A549 (cell line): ENCODE measurements around the gene HS6ST3. TPM values are rescaled to one million over a fixed set of nuclear protein-coding genes. Genes with fewer than 3 reads are reported as not detected.

Experiments used
- ATAC-seq, 2 experiments: fragments of 200-7000 bp in 1 of 2; fragments of >200 bp in 1 of 2; cut with Nextera tagmentation in 1 of 2; cut with Tn5 transposase in 1 of 2; 3 replicates each; pipeline versions ENCODE4 v1.8.0 to v1.9.1; 2018 to 2020; ENCODE audit warnings: mild to moderate bottlenecking in 1 of 2, moderate library complexity in 1 of 2
- CTCF ChIA-PET: fragments of 300-600 bp; sonication (Branson Sonifier 250); formaldehyde crosslinking; extraction: SDS; loops from one replicate; lab custom pipeline; 2021; ENCODE audit warnings: antibody characterized with exemption, inconsistent platforms; lab: Yijun Ruan, JAX
- POLR2A ChIA-PET: fragments of 350-600 bp; formaldehyde crosslinking; extraction: SDS; loops from one replicate; lab custom pipeline; 2021; ENCODE audit warnings: antibody characterized with exemption, inconsistent platforms; lab: Yijun Ruan, JAX
- DNase-seq, 2 experiments: peaks; one replicate each; pipeline versions ENCODE4 v3.0.0 to v3.0.0-alpha.2; 2011 to 2016; ENCODE audit warnings: low read depth in 1 of 2, low spot score in 1 of 2
- FAIRE-seq: peaks from 2 replicates; lab custom pipeline; 2011; peaks lifted over from hg19 to GRCh38; lab: Jason Lieb, UNC
- H3K27ac ChIP-seq, 2 experiments: fragments of >200 bp; sonication (Bioruptor Twin); formaldehyde crosslinking; 3 replicates each; pipeline ENCODE4 v1.5.1; 2016 to 2017
- H3K4me1 ChIP-seq: fragments of >200 bp; sonication (Bioruptor Twin); formaldehyde crosslinking; 3 replicates; pipeline ENCODE4 v1.6.1; 2016
- H3K4me2 ChIP-seq: fragments of >200 bp; sonication (Bioruptor Twin); formaldehyde crosslinking; 3 replicates; pipeline ENCODE4 v1.6.1; 2016
- H3K4me3 ChIP-seq: fragments of >200 bp; sonication (Bioruptor Twin); formaldehyde crosslinking; 3 replicates; pipeline ENCODE4 v1.5.1; 2016
- H3K9me3 ChIP-seq: fragments of >200 bp; sonication (Bioruptor Twin); formaldehyde crosslinking; 3 replicates; pipeline ENCODE4 v1.6.1; 2016
- BHLHE40 ChIP-seq: IDR thresholded peaks from 2 replicates; pipeline ENCODE4 v1.6.1; 2012; ENCODE audit warnings: low read depth, low read length, inconsistent platforms
- CBX2 ChIP-seq: fragments of 200-600 bp; sonication (generic); IDR thresholded peaks from 2 replicates; pipeline ENCODE4 v1.6.1; 2016; ENCODE audit warnings: low read depth, mild to moderate bottlenecking, borderline replicate concordance
- CBX8 ChIP-seq: fragments of 200-600 bp; sonication (generic); IDR thresholded peaks from 2 replicates; pipeline ENCODE4 v1.6.1; 2016
- CEBPB ChIP-seq, 2 experiments: fragments of >200 bp in 1 of 2; sonication (Bioruptor Twin) in 1 of 2; formaldehyde crosslinking in 1 of 2; IDR thresholded peaks; 2 replicates each; pipeline ENCODE4 v1.6.1; 2012 to 2016
- CHD2 ChIP-seq: fragments of 150-350 bp; IDR thresholded peaks from 2 replicates; pipeline ENCODE4 v1.6.1; 2014; ENCODE audit warnings: low read length; ENCODE audit not compliant: partially characterized antibody
- E2F6 ChIP-seq: IDR thresholded peaks from 2 replicates; pipeline ENCODE4 v1.6.1; 2012; ENCODE audit warnings: low read depth, borderline replicate concordance
- EHMT2 ChIP-seq: fragments of 200-600 bp; sonication (generic); IDR thresholded peaks from 2 replicates; pipeline ENCODE4 v1.6.1; 2016; ENCODE audit warnings: antibody characterized with exemption, low read depth, mild to moderate bottlenecking, moderate library complexity
- EP300 ChIP-seq, 2 experiments: fragments of >200 bp; sonication (Bioruptor Twin); formaldehyde crosslinking; IDR thresholded peaks; 2 replicates in 1 of 2; 3 replicates in 1 of 2; pipeline ENCODE4 v1.6.1; 2016 to 2017
- FOXS1 ChIP-seq: fragments of 250-450 bp; sonication (Bioruptor Pico); IDR thresholded peaks from 2 replicates; pipeline ENCODE4 v1.5.0; 2020; ENCODE audit warnings: mild to moderate bottlenecking, moderate library complexity
- GATA3 ChIP-seq: IDR thresholded peaks from 2 replicates; pipeline ENCODE4 v1.6.1; 2012; ENCODE audit warnings: borderline replicate concordance
- HDAC2 ChIP-seq: fragments of 200-600 bp; sonication (generic); IDR thresholded peaks from 2 replicates; pipeline ENCODE4 v1.6.1; 2016
- HEYL ChIP-seq: fragments of 250-450 bp; sonication (Bioruptor Pico); IDR thresholded peaks from 2 replicates; pipeline ENCODE4 v1.8.0; 2021; ENCODE audit warnings: mild to moderate bottlenecking, moderate library complexity
- HOXA7 ChIP-seq: fragments of 250-450 bp; sonication (Bioruptor Pico); IDR thresholded peaks from 2 replicates; pipeline ENCODE4 v1.5.0; 2020; ENCODE audit warnings: mild to moderate bottlenecking, moderate library complexity
- HOXB13 ChIP-seq: fragments of 250-450 bp; sonication (Bioruptor Pico); IDR thresholded peaks from 2 replicates; pipeline ENCODE4 v1.5.0; 2020; ENCODE audit warnings: low read depth, mild to moderate bottlenecking, moderate library complexity
- HOXB5 ChIP-seq: fragments of 250-450 bp; sonication (Bioruptor Pico); IDR thresholded peaks from 2 replicates; pipeline ENCODE4 v1.5.0; 2020; ENCODE audit warnings: mild to moderate bottlenecking, moderate library complexity
- JUN ChIP-seq, 2 experiments: fragments of >200 bp; sonication (Bioruptor Twin); formaldehyde crosslinking; IDR thresholded peaks; 2 replicates in 1 of 2; 3 replicates in 1 of 2; pipeline ENCODE4 v1.6.1; 2016 to 2017
- KDM1A ChIP-seq: fragments of 200-600 bp; sonication (generic); IDR thresholded peaks from 2 replicates; pipeline ENCODE4 v1.6.1; 2016; ENCODE audit warnings: low read depth, mild to moderate bottlenecking
- MYC ChIP-seq: IDR thresholded peaks from 2 replicates; pipeline ENCODE4 v1.6.1; 2012; ENCODE audit warnings: mild to moderate bottlenecking, inconsistent platforms, low read length, improper control_type of control experiment, borderline replicate concordance
- NFE2L2 ChIP-seq: fragments of 150-350 bp; conservative IDR thresholded peaks from 2 replicates; pipeline ENCODE4 v1.6.1; 2014; ENCODE audit warnings: low read length
- NPAS2 ChIP-seq: fragments of 250-450 bp; sonication (Bioruptor Pico); IDR thresholded peaks from 2 replicates; pipeline ENCODE4 v1.8.0; 2022; ENCODE audit warnings: mild to moderate bottlenecking, moderate library complexity, borderline replicate concordance
- PHF8 ChIP-seq: fragments of 200-600 bp; sonication (generic); IDR thresholded peaks from 2 replicates; pipeline ENCODE4 v1.6.1; 2016; ENCODE audit warnings: low read depth, mild to moderate bottlenecking, antibody characterized with exemption, moderate library complexity, borderline replicate concordance
- POLR2AphosphoS2 ChIP-seq: conservative IDR thresholded peaks from 2 replicates; pipeline ENCODE4 v1.6.1; 2012; ENCODE audit warnings: low read length, improper control_type of control experiment, inconsistent platforms
- RCOR1 ChIP-seq: fragments of 150-350 bp; IDR thresholded peaks from 2 replicates; pipeline ENCODE4 v1.6.1; 2014; ENCODE audit warnings: antibody characterized with exemption, low read length, low read depth
- RFX5 ChIP-seq: fragments of 450-650 bp; IDR thresholded peaks from 2 replicates; pipeline ENCODE4 v1.7.1; 2014; ENCODE audit warnings: antibody characterized with exemption, mild to moderate bottlenecking, moderate library complexity
- RNF2 ChIP-seq: fragments of 200-600 bp; sonication (generic); IDR thresholded peaks from 2 replicates; pipeline ENCODE4 v1.6.1; 2016; ENCODE audit warnings: low read depth, mild to moderate bottlenecking, antibody characterized with exemption, moderate library complexity, borderline replicate concordance
- SMC3 ChIP-seq: fragments of >200 bp; sonication (Bioruptor Twin); formaldehyde crosslinking; IDR thresholded peaks from 3 replicates; pipeline ENCODE4 v1.6.1; 2018; ENCODE audit warnings: inconsistent platforms
- TFCP2L1 ChIP-seq: fragments of 250-450 bp; sonication (Bioruptor Pico); IDR thresholded peaks from 2 replicates; pipeline ENCODE4 v1.5.0; 2021; ENCODE audit warnings: mild to moderate bottlenecking
- ZC3H11A ChIP-seq: fragments of 450-650 bp; IDR thresholded peaks from 2 replicates; pipeline ENCODE4 v1.6.1; 2014; ENCODE audit warnings: antibody characterized with exemption, mild to moderate bottlenecking
- ZNF302 ChIP-seq: fragments of 250-450 bp; sonication (Bioruptor Pico); IDR thresholded peaks from 2 replicates; pipeline ENCODE4 v1.9.0; 2021; ENCODE audit warnings: inconsistent platforms, mild to moderate bottlenecking, moderate library complexity
- ZSCAN20 ChIP-seq: fragments of 250-450 bp; sonication (Bioruptor Pico); IDR thresholded peaks from 2 replicates; pipeline ENCODE4 v1.8.0; 2022; ENCODE audit warnings: mild to moderate bottlenecking, moderate library complexity
- WGBS: methylation state at CpG from one replicate; pipeline ENCODE4 v1.1.6; 2017; ENCODE audit errors: missing lambda C conversion rate; 5-methylcytosine and 5-hydroxymethylcytosine counted together
- polyA plus RNA-seq, 4 experiments: library from polyadenylated mRNA; depleted of rRNA in 3 of 4; stranded (reverse); fragments of >200 nt; fragmentation: RNase III in 1 of 4; extraction: RNeasy Plus Mini Kit Qiagen cat#74134 plus additional on column Dnase treatment in 1 of 4; gene quantifications; 2 replicates in 3 of 4; 3 replicates in 1 of 4; pipeline ENCODE4 v1.2.3, GENCODE V29; 2011 to 2017
- TF ChIP-seq, protein P1 (sequence below): fragments of 450-650 bp; IDR thresholded peaks from 2 replicates; pipeline ENCODE4 v1.6.1; 2014; ENCODE audit warnings: antibody characterized with exemption
- TF ChIP-seq, protein P2 (sequence below): fragments of >200 bp; sonication (Bioruptor Twin); formaldehyde crosslinking; IDR thresholded peaks from 3 replicates; pipeline ENCODE4 v1.5.1; 2016
- TF ChIP-seq, protein P3 (sequence below): IDR thresholded peaks from 2 replicates; pipeline ENCODE4 v1.6.1; 2012

HS6ST3 gene
- polyA plus RNA-seq, 2 of the 4 experiments (the other 2 are of a cell fraction): not detected

DNA sequence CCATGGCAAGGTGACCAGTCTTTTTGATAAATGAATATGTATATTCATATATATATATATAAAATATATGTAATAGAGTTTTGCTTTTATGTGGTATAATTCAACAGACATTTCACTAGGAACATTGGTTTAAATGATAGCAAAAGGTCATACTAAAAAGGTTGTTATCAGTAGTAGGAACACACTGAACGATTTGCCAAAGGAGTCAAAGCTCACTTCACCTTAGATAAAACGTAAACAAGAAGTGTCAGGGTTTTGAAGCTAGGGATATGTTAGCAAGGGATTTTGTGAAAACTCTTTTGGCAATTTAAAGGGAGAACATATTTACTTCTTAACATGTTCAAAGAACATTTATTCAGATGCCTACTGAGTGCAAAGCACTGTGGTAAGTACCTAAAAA, 8.0 kb upstream of the HS6ST3 start:
- TF ChIP-seq CHD2: no peak
- no peak for TF ChIP-seq HDAC2
- no peak for TF ChIP-seq ZNF302 (CRISPR knock-in tag)
- TF ChIP-seq RNF2: no peak
- TF ChIP-seq E2F6: no peak
- TF ChIP-seq, protein P1, sequence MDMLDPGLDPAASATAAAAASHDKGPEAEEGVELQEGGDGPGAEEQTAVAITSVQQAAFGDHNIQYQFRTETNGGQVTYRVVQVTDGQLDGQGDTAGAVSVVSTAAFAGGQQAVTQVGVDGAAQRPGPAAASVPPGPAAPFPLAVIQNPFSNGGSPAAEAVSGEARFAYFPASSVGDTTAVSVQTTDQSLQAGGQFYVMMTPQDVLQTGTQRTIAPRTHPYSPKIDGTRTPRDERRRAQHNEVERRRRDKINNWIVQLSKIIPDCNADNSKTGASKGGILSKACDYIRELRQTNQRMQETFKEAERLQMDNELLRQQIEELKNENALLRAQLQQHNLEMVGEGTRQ: no peak
- no peak for TF ChIP-seq PHF8
- TF ChIP-seq GATA3: no peak
- TF ChIP-seq TFCP2L1 (CRISPR knock-in tag): no peak
- TF ChIP-seq MYC: no peak
- no peak for TF ChIP-seq ZC3H11A
- TF ChIP-seq, all 56 proteins: peak for 0
- WGBS: 2% methylated on average over 2 of the region's 2 CpGs
- no peak for FAIRE-seq
- no peak for DNase-seq
- Histone ChIP-seq H3K4me1 (no peaks in the 10 kb centered on the region), H3K27ac (no peak overlapping the region), H3K9me3 (no peaks in the 10 kb centered on the region), H3K4me2 (no peak overlapping the region), H3K4me3 (no peak overlapping the region)
- ChIA-PET CTCF (interaction anchor here (2.0 kb wide), 1 partner anchor 11 kb away, joined by 6 read pairs; no protein-coding TSS in a partner anchor), POLR2A (no interaction called here)
- ATAC-seq: no peak

- H3K9me3 ChIP-seq: no peaks in the 10 kb centered on the region
- H3K4me1 ChIP-seq: no peaks in the 10 kb centered on the region
- H3K4me2 ChIP-seq: no peak overlapping the region
- DNase-seq: no peak
- ATAC-seq: no peak
- H3K27ac ChIP-seq: no peak overlapping the region
- POLR2A ChIA-PET: no interaction called here
- H3K4me3 ChIP-seq: no peak overlapping the region
- no peak for TF ChIP-seq CBX2
- TF ChIP-seq MYC: no peak
- TF ChIP-seq CBX8: no peak
- TF ChIP-seq EHMT2: no peak
- TF ChIP-seq EP300 (IDR thresholded peaks at IDR 0.05): no peak
- TF ChIP-seq POLR2AphosphoS2: no peak
- TF ChIP-seq NPAS2 (CRISPR knock-in tag): no peak
- TF ChIP-seq ZSCAN20: no peak
- no peak for TF ChIP-seq HOXA7 (CRISPR knock-in tag)
- no peak for TF ChIP-seq GATA3
- TF ChIP-seq, protein P2, sequence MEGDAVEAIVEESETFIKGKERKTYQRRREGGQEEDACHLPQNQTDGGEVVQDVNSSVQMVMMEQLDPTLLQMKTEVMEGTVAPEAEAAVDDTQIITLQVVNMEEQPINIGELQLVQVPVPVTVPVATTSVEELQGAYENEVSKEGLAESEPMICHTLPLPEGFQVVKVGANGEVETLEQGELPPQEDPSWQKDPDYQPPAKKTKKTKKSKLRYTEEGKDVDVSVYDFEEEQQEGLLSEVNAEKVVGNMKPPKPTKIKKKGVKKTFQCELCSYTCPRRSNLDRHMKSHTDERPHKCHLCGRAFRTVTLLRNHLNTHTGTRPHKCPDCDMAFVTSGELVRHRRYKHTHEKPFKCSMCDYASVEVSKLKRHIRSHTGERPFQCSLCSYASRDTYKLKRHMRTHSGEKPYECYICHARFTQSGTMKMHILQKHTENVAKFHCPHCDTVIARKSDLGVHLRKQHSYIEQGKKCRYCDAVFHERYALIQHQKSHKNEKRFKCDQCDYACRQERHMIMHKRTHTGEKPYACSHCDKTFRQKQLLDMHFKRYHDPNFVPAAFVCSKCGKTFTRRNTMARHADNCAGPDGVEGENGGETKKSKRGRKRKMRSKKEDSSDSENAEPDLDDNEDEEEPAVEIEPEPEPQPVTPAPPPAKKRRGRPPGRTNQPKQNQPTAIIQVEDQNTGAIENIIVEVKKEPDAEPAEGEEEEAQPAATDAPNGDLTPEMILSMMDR: no peak
- FAIRE-seq: no peak
- CTCF ChIA-PET: interaction anchor here (2.0 kb wide), 1 partner anchor 12 kb away, joined by 6 read pairs; no protein-coding TSS in a partner anchor
Observed at GRCh38 chr13:96082640-96083039, 7.3 kb upstream of the HS6ST3 start.

DNA sequence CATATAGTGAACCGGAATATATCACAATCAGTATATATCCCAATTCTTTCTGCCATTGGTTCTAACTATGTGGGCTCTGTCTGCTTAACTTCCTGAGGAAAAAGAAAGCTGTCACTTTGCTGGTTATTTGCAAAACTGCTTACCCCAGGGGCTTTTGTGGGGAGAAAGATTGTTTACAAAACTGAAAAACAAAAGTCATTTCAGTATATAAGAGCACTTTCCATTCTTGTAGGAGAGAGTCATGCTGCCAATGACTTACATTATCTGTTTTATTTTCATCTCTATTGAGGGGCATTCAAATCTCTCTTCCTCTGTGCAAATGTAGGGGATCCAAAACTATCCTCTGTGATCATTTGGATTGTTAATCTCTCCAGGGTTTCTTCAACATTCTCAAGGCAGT, 3.2 kb upstream of the HS6ST3 start:
- Histone ChIP-seq H3K27ac (no peak overlapping the region), H3K4me3 (no peak overlapping the region), H3K4me1 (peaks cover 4% of the 10 kb centered on the region; the same call in 2 of the 3 replicates), H3K4me2 (no peak overlapping the region), H3K9me3 (no peaks in the 10 kb centered on the region)
- 64% methylated on average over 1 of the region's 1 CpG for WGBS
- CTCF ChIA-PET: no interaction called here
- ATAC-seq: no peak
- POLR2A ChIA-PET: no interaction called here
- no peak for DNase-seq
- no peak for FAIRE-seq
- TF ChIP-seq PHF8 (no peak), HOXB13 (CRISPR knock-in tag) (no peak), TFCP2L1 (CRISPR knock-in tag) (no peak), NPAS2 (CRISPR knock-in tag) (no peak), SMC3 (no peak), KDM1A (no peak), JUN (IDR thresholded peaks at IDR 0.05) (no peak), CEBPB (IDR thresholded peaks at IDR 0.05) (no peak), BHLHE40 (no peak), RFX5 (no peak), FOXS1 (CRISPR knock-in tag) (no peak), ZSCAN20 (no peak), HOXB5 (CRISPR knock-in tag) (no peak), ZNF302 (CRISPR knock-in tag) (no peak), NFE2L2 (no peak), RNF2 (no peak), RCOR1 (no peak), CBX2 (no peak), HEYL (CRISPR knock-in tag) (no peak)
- TF ChIP-seq, protein P3, sequence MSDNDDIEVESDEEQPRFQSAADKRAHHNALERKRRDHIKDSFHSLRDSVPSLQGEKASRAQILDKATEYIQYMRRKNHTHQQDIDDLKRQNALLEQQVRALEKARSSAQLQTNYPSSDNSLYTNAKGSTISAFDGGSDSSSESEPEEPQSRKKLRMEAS: no peak
